Fibroblast of skin of left biceps (primary cell): ENCODE results near the gene ABL1.

Experiments
- DNase-seq, 2 experiments: peaks; one replicate each; pipeline ENCODE4 v3.0.0-alpha.2; 2013; ENCODE audit warnings: low read depth in 2 of 2

The ABL1 gene

GRCh38 chr9:130872093-130872492 lies 37.0 kb downstream of the ABL1 start:
- DNase-seq, result no peak

GRCh38 chr9:130872508-130872907 lies 37.5 kb downstream of the ABL1 start:
- DNase-seq, result no peak

DNA sequence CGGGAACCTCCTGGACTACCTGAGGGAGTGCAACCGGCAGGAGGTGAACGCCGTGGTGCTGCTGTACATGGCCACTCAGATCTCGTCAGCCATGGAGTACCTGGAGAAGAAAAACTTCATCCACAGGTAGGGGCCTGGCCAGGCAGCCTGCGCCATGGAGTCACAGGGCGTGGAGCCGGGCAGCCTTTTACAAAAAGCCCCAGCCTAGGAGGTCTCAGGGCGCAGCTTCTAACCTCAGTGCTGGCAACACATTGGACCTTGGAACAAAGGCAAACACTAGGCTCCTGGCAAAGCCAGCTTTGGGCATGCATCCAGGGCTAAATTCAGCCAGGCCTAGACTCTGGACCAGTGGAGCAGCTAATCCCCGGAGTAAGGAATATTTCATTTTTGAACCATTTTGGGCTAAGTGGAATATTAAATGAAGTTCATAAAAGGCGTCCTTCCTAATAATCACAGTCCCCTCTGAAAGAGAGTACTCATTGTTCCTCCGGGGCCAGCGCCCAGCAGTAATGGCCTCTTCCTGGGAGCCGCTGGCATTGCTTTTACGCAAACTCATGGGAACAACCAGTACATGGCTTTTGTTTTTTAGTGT lies 38.0 kb downstream of the ABL1 start:
- no peak for DNase-seq

DNA sequence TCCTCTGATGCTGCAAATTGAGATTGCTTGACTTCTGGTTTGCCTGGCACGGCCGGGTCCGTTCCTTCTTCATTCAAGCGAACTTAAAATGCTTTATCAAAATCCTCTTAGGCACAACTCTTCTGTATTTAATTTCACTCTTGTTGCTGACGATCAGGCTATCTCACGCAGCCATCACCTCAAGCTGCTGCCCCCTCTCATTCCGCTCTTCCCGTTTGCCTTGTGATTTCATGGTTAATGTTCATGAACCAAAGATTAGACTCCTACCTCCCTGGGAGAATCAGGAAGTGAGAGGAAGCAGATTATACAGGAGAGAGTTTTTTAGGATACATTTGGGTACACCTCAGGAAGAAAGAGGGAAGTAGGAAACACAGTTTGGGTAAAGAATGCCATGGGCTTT lies 38.9 kb downstream of the ABL1 start:
- DNase-seq, result no peak

DNA sequence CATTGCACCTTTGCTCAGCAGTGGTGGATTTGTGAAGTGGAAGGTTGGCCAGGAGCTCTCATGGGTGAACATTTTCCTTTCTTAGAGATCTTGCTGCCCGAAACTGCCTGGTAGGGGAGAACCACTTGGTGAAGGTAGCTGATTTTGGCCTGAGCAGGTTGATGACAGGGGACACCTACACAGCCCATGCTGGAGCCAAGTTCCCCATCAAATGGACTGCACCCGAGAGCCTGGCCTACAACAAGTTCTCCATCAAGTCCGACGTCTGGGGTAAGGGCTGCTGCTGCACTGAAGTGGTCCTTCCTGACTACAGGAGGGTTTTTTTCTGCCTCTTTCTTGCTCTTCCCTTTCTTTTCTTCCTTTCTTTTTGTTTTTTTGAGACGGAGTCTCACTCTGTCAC lies 39.7 kb downstream of the ABL1 start:
- no peak for DNase-seq

DNA sequence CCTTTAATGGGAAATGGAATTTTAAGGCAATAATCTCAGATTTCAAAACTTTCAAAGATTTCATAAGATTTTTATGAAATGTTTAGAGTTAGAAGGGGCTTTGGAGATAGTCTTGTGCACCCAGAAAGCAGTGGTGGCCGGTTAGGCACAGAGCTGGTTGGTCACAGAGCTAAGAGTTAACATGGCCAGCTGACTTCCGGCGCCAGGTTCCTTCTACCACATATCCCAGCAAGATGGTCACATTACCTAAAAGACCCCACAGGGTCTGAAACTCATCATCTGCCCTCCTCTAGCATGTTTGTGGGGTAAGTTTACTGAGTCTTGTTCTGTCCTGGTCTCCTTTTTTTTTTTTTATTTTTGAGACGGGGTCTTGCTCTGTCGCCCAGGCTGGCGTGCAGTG lies 42.2 kb downstream of the ABL1 start:
- no peak for DNase-seq

DNA sequence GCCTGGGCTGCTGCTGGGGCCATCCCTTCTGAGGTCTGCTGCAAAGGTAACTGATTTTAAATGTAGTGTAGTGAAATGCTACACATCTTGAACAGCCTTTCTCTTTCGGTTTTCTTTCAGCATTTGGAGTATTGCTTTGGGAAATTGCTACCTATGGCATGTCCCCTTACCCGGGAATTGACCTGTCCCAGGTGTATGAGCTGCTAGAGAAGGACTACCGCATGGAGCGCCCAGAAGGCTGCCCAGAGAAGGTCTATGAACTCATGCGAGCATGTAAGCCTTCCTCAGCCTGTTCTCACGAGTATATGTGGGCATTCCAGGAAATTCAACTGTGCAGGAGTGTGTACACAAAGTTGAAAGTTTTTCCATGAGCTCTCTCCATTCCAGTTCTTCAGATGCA lies 43.2 kb downstream of the ABL1 start:
- DNase-seq, result no peak

DNA sequence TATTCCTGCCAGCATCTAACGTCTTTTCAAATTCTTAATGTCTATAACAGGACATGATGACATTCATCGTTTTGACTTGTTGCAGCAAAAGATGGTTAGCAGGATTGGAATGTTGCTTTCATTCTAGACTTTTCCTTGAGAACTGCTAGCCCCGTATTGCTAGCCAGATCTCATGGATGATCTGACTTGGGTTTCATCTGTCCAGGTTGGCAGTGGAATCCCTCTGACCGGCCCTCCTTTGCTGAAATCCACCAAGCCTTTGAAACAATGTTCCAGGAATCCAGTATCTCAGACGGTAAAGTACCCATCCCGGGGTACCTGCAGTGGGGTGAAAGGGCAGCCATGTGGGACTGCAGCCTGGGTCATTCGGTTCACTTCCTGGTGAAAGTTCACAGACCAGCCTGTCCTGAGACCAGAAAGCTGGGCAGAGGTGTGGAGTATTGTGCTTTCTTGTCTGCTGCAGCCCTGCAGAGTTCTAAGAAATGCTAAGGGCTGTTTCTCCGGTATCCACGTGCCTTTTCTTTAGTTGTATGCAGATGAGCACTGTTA lies 44.9 kb downstream of the ABL1 start:
- no peak for DNase-seq

GRCh38 chr9:130880599-130881220 lies 45.7 kb downstream of the ABL1 start:
- no peak for DNase-seq

DNA sequence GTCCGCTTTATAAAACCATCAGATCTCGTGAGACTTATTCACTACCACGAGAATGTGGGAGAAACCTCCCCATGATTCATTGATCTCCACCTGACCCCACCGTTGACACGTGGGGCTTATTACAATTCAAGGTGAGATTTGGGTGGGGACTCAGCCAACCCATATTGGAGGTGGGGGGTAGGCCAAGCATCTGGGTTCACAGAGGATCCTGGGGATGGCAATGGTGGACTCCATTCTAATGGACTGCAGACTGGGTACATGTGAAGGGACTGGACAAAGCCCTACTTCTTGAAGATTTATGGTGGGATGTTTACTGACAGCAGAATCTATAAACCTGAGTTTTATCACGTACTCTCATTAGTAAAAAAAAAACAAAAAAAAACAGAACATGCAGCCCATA lies 46.5 kb downstream of the ABL1 start:
- DNase-seq, result no peak

DNA sequence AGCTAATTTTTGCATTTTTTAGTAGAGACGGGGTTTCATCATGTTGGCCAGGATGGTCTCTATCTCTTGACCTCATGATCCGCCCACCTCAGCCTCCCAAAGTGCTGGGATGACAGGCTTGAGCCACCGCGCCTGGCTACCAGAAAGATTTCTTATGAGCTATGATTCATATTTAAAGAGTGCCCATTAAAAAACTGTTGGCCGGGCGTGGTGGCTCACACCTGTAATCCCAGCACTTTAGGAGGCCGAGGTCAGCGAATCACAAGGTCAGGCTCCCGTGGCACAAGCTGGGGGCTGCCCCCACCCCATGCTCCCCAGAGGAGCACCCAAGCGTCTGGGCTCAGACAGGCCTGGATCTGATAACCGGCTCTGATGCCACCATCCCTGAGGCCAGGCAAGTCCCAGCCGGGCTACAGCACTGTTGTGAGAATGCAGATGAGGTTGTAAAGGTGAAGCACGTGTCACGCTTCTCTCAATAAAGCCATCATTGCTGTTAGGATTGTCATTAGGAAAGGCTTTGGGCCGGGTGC lies 47.7 kb downstream of the ABL1 start:
- no peak for DNase-seq

- no peak for DNase-seq
These were observed 48.4 kb downstream of the ABL1 start for GRCh38 chr9:130883479-130883878.

DNA sequence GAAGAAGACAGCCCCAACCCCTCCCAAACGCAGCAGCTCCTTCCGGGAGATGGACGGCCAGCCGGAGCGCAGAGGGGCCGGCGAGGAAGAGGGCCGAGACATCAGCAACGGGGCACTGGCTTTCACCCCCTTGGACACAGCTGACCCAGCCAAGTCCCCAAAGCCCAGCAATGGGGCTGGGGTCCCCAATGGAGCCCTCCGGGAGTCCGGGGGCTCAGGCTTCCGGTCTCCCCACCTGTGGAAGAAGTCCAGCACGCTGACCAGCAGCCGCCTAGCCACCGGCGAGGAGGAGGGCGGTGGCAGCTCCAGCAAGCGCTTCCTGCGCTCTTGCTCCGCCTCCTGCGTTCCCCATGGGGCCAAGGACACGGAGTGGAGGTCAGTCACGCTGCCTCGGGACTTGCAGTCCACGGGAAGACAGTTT lies 49.1 kb downstream of the ABL1 start:
- DNase-seq, result no peak

DNA sequence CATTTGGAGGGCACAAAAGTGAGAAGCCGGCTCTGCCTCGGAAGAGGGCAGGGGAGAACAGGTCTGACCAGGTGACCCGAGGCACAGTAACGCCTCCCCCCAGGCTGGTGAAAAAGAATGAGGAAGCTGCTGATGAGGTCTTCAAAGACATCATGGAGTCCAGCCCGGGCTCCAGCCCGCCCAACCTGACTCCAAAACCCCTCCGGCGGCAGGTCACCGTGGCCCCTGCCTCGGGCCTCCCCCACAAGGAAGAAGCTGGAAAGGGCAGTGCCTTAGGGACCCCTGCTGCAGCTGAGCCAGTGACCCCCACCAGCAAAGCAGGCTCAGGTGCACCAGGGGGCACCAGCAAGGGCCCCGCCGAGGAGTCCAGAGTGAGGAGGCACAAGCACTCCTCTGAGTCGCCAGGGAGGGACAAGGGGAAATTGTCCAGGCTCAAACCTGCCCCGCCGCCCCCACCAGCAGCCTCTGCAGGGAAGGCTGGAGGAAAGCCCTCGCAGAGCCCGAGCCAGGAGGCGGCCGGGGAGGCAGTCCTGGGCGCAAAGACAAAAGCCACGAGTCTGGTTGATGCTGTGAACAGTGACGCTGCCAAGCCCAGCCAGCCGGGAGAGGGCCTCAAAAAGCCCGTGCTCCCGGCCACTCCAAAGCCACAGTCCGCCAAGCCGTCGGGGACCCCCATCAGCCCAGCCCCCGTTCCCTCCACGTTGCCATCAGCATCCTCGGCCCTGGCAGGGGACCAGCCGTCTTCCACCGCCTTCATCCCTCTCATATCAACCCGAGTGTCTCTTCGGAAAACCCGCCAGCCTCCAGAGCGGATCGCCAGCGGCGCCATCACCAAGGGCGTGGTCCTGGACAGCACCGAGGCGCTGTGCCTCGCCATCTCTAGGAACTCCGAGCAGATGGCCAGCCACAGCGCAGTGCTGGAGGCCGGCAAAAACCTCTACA lies 49.8 kb downstream of the ABL1 start:
- no peak for DNase-seq

- DNase-seq, result no peak
These were observed 50.7 kb downstream of the ABL1 start for GRCh38 chr9:130885484-130886375.

DNA sequence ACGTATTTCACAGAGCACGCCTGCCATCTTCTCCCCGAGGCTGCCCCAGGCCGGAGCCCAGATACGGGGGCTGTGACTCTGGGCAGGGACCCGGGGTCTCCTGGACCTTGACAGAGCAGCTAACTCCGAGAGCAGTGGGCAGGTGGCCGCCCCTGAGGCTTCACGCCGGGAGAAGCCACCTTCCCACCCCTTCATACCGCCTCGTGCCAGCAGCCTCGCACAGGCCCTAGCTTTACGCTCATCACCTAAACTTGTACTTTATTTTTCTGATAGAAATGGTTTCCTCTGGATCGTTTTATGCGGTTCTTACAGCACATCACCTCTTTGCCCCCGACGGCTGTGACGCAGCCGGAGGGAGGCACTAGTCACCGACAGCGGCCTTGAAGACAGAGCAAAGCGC lies 51.9 kb downstream of the ABL1 start:
- no peak for DNase-seq

DNA sequence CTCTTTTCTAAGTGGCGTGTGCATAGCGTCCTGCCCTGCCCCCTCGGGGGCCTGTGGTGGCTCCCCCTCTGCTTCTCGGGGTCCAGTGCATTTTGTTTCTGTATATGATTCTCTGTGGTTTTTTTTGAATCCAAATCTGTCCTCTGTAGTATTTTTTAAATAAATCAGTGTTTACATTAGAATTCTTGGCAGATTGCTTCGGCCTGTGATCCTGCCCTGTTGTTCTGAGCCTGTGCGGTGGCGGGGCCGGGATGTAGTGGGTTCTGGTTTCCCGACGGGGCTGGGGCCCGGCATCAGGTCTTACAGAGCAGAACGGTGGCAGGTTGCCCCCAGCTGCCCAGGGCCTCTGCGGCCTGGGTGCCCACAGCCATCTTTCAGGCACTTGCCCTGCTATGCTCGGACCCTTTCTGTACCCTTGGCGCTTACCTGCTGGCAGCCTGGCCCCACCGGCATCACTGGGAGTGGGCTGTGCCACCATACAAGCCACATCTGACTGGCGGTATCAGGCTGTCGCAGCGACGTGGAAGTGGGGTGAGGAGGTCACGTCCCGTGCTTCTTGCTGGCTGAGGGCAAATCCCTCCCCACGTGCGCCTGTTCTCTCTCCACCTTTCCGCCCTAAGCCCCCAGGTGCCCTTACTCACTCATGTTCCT lies 52.6 kb downstream of the ABL1 start:
- DNase-seq, result no peak

DNA sequence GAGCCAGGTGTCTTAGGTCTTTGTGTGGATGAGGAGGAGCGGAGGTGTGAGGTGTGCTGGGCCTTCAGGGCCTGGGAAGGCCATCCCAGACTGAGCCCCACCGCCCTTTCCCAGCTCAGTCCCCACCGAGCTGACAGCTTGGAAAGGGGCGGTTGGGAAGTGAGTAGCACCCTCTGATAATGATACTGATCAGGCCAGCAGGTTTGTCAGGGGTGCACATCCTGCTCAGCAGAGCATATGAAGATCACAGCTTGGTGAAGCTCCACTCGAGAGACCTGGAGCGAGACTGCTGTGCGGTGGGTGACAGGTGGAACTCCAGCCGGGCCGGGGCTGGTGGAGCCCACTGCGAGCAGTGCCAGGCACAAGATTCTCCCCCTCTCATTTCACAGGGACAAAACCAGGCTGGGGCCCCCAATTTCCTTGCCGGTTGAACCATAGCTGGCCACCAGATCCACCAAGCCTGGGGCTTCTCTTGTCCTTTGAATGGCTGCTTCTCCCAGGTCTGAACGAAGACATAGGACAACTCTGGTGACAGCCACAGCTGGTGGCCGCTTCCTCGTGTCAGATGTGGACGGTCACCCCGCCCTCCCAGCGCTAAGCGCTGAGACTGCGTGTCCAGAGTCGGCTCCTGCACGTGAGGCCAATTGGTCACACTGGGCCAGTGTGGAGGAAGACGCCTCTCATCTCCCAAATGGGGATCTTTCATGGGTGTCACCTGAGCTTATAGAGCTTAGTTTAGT lies 53.3 kb downstream of the ABL1 start:
- DNase-seq, result no peak

GRCh38 chr9:130890124-130890523 lies 55.1 kb downstream of the ABL1 start:
- DNase-seq, result no peak
